H9 (cell line): ENCODE results near the gene C20orf204. TPM values are rescaled to one million over a fixed set of nuclear protein-coding genes. Genes with fewer than 3 reads are reported as not detected.

Source experiments
- DNase-seq: peaks from one replicate; pipeline ENCODE4 v3.0.0-alpha.2; 2017
- H2AFZ ChIP-seq: one replicate; pipeline ENCODE4 v1.6.1; 2013; ENCODE audit warnings: mild to moderate bottlenecking, low read length, control low read depth, moderate library complexity
- H2AK5ac ChIP-seq: 2 replicates; pipeline ENCODE4 v1.6.1; 2013; ENCODE audit warnings: low read length, control low read depth, mixed read lengths; ENCODE audit not compliant: insufficient read length
- H2BK120ac ChIP-seq: one replicate; pipeline ENCODE4 v1.6.1; 2013; ENCODE audit warnings: low read depth, mild to moderate bottlenecking, low read length, control low read depth, inconsistent platforms; ENCODE audit not compliant: poor library complexity, severe bottlenecking
- H2BK12ac ChIP-seq: 2 replicates; pipeline ENCODE4 v1.6.1; 2013; ENCODE audit warnings: low read length, control low read depth, mixed read lengths, low read depth; ENCODE audit not compliant: insufficient read length
- H2BK15ac ChIP-seq: 2 replicates; pipeline ENCODE4 v1.6.1; 2013; ENCODE audit warnings: low read depth, low read length, control low read depth
- H2BK20ac ChIP-seq: one replicate; pipeline ENCODE4 v1.6.1; 2013; ENCODE audit warnings: low read depth, mild to moderate bottlenecking, low read length, control low read depth, inconsistent platforms; ENCODE audit not compliant: poor library complexity, severe bottlenecking
- H2BK5ac ChIP-seq: 2 replicates; pipeline ENCODE4 v1.6.1; 2013; ENCODE audit warnings: low read length, control low read depth, mixed read lengths; ENCODE audit not compliant: insufficient read length
- H3K14ac ChIP-seq: 2 replicates; pipeline ENCODE4 v1.6.1; 2013; ENCODE audit warnings: low read length, control low read depth; ENCODE audit not compliant: insufficient read depth
- H3K18ac ChIP-seq: 2 replicates; pipeline ENCODE4 v1.6.1; 2013; ENCODE audit warnings: low read depth, mild to moderate bottlenecking, mixed read lengths, low read length, control low read depth; ENCODE audit not compliant: insufficient read length
- H3K23ac ChIP-seq: 2 replicates; pipeline ENCODE4 v1.6.1; 2013; ENCODE audit warnings: low read length, control low read depth, mixed read lengths, low read depth; ENCODE audit not compliant: insufficient read length
- H3K23me2 ChIP-seq: 2 replicates; pipeline ENCODE4 v1.6.1; 2013; ENCODE audit warnings: low read depth, mild to moderate bottlenecking, mixed read lengths, low read length, control low read depth; ENCODE audit not compliant: insufficient read length, poor library complexity, severe bottlenecking
- H3K27ac ChIP-seq: 2 replicates; pipeline ENCODE4 v1.5.1; 2013; ENCODE audit warnings: low read length, control low read depth, mixed read lengths, low read depth; ENCODE audit not compliant: insufficient read length
- H3K27me3 ChIP-seq: 2 replicates; pipeline ENCODE4 v1.6.1; 2013; ENCODE audit warnings: low read length, control low read depth, inconsistent platforms; ENCODE audit not compliant: insufficient read depth
- H3K4ac ChIP-seq: 2 replicates; pipeline ENCODE4 v1.6.1; 2013; ENCODE audit warnings: low read depth, mild to moderate bottlenecking, control low read depth, inconsistent platforms, low read length, moderate library complexity
- H3K4me1 ChIP-seq: 2 replicates; pipeline ENCODE4 v1.6.1; 2013; ENCODE audit warnings: low read length, control low read depth, inconsistent platforms; ENCODE audit not compliant: insufficient read depth
- H3K4me2 ChIP-seq: 2 replicates; pipeline ENCODE4 v1.6.1; 2013; ENCODE audit warnings: low read length, control low read depth, mixed read lengths; ENCODE audit not compliant: insufficient read length, insufficient read depth
- H3K56ac ChIP-seq: 2 replicates; pipeline ENCODE4 v1.6.1; 2013; ENCODE audit warnings: low read depth, mild to moderate bottlenecking, mixed read lengths, low read length, control low read depth; ENCODE audit not compliant: insufficient read length
- H3K79me1 ChIP-seq: 2 replicates; pipeline ENCODE4 v1.6.1; 2013; ENCODE audit warnings: low read depth, mild to moderate bottlenecking, moderate library complexity, low read length, control low read depth, inconsistent platforms; ENCODE audit not compliant: insufficient read depth, poor library complexity, severe bottlenecking
- H3K79me2 ChIP-seq: 2 replicates; pipeline ENCODE4 v1.6.1; 2013; ENCODE audit warnings: low read length, control low read depth, inconsistent platforms; ENCODE audit not compliant: insufficient read depth
- H3K9ac ChIP-seq: 2 replicates; pipeline ENCODE4 v1.6.1; 2013; ENCODE audit warnings: low read length, control low read depth, mixed read lengths; ENCODE audit not compliant: insufficient read length; ENCODE audit errors: extremely low read depth
- H3K9me3 ChIP-seq: one replicate; pipeline ENCODE4 v1.6.1; 2013; ENCODE audit warnings: low read depth, low read length, inconsistent platforms; ENCODE audit not compliant: control insufficient read depth
- H3T11ph ChIP-seq: one replicate; pipeline ENCODE4 v1.6.1; 2013; ENCODE audit warnings: mild to moderate bottlenecking, low read length, control low read depth, inconsistent platforms
- H4K20me1 ChIP-seq: one replicate; pipeline ENCODE4 v1.6.1; 2013; ENCODE audit not compliant: control insufficient read depth, insufficient read length, insufficient read depth
- H4K5ac ChIP-seq: 2 replicates; pipeline ENCODE4 v1.6.1; 2013; ENCODE audit warnings: low read depth, mild to moderate bottlenecking, mixed read lengths, low read length, control low read depth; ENCODE audit not compliant: insufficient read length
- H4K8ac ChIP-seq: replicated peaks from 2 replicates; pipeline ENCODE4 v1.6.1; 2013; ENCODE audit warnings: low read length, control low read depth, mixed read lengths, low read depth; ENCODE audit not compliant: insufficient read length
- H4K91ac ChIP-seq: 2 replicates; pipeline ENCODE4 v1.6.1; 2013; ENCODE audit warnings: low read depth, mild to moderate bottlenecking, moderate library complexity, mixed read lengths, low read length, control low read depth; ENCODE audit not compliant: insufficient read length
- H3K27ac Mint-ChIP-seq, 3 experiments: 2 replicates in 2 of 3; 3 replicates in 1 of 3; pipeline ENCODE4 v1.8.0; 2020 to 2021; ENCODE audit warnings: mixed read lengths in 3 of 3, mild to moderate bottlenecking in 1 of 3, moderate library complexity in 1 of 3
- H3K27me3 Mint-ChIP-seq: 2 replicates; pipeline ENCODE4 v1.8.0; 2021; ENCODE audit warnings: low read depth, mild to moderate bottlenecking, moderate library complexity, mixed read lengths
- H3K36me3 Mint-ChIP-seq, 3 experiments: 2 replicates in 2 of 3; 3 replicates in 1 of 3; pipeline ENCODE4 v1.8.0; 2020 to 2021; ENCODE audit warnings: low read depth in 3 of 3, mixed read lengths in 3 of 3; ENCODE audit not compliant: insufficient read depth in 1 of 3
- H3K4me1 Mint-ChIP-seq, 2 experiments: 2 replicates each; pipeline ENCODE4 v1.8.0; 2020; ENCODE audit warnings: mixed read lengths in 2 of 2
- H3K4me3 Mint-ChIP-seq, 2 experiments: 2 replicates in 1 of 2; 3 replicates in 1 of 2; pipeline ENCODE4 v1.8.0; 2020 to 2021; ENCODE audit warnings: mild to moderate bottlenecking in 2 of 2, mixed read lengths in 2 of 2, moderate library complexity in 1 of 2
- H3K9me3 Mint-ChIP-seq, 2 experiments: 2 replicates in 1 of 2; 3 replicates in 1 of 2; pipeline ENCODE4 v1.8.0; 2020; ENCODE audit warnings: mild to moderate bottlenecking in 2 of 2, mixed read lengths in 2 of 2, moderate library complexity in 1 of 2
- WGBS: extraction: QIAGEN DNeasy Blood & Tissue Kit; methylation state at CpG from one replicate; pipeline ENCODE4 v1.1.7; 2013; ENCODE audit warnings: missing lambda C conversion rate, low lambda C conversion rate, mixed read lengths; ENCODE audit not compliant: insufficient read length; ENCODE audit errors: extremely low coverage; 5-methylcytosine and 5-hydroxymethylcytosine counted together
- total RNA-seq: library from RNA; stranded (reverse); gene quantifications from 2 replicates; pipeline ENCODE4 v1.2.1, GENCODE V29; 2021
- TF ChIP-seq, protein P1 (sequence below): fragments of 200-600 bp; sonication (generic); conservative IDR thresholded peaks from 3 replicates; pipeline ENCODE4 v1.8.0; 2021; ENCODE audit warnings: antibody characterized with exemption, mild to moderate bottlenecking

The C20orf204 gene
- total RNA-seq, 1 experiment from 2014 or later: 2.2 TPM

DNA sequence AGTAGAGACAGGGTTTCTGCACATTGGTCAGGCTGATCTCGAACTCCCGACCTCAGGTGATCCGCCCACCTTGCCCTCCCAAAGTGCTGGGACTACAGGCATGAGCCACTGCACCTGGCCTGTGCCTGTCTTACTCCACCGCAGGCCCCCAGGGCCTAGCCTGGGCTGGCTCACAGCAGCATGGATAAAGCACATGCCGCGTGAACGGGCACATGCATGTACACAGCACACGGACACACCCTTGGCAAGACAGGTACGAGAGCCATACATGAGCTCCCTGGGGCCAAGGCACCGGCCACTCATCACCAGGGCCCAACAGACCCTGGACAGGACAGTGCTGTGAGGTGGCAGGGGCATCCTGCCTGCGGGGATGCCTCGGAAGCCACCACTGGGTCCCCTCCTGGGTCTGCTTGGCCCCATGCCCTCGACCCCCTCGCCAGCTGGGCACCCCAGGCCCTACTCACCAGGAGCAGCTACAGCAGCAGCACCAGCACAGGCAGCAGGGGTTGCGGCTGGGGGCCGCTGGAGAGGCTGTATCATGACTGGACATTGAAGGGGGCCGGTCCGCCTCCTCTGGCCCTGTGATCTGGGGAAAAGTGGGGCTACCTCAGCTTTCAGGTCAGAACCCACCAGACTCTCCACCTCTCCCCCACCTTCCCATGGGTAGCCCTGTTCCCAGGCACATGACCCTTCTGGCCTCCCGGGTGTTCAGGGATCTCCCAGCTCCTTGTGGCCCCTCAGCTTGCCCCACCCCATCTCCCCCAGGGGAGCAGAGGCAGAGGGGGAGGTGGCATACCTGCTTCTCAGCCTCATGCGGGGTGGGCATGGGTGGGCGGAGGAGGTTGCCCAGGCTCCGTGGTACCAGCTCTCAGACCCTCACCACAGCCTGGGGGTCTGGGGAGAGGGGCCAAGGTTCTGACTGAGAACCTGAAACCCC lies 40.3 kb downstream of the C20orf204 start:
- Mint-ChIP-seq H3K27me3 (peaks cover 12% of the 10 kb centered on the region), H3K4me1 (peaks cover 16 to 20% of the 10 kb centered on the region in 2 experiments), H3K9me3 (no peaks in the 10 kb centered on the region), H3K4me3 (no peak overlapping the region), H3K27ac (no peak overlapping the region), H3K36me3 (no peaks in the 10 kb centered on the region; a peak in 2 of 7 replicates)
- Histone ChIP-seq H3K9ac (no peak overlapping the region), H3K4ac (no peak overlapping the region), H3K23me2 (peaks cover 6% of the 10 kb centered on the region), H3T11ph (no peak overlapping the region), H3K9me3 (no peaks in the 10 kb centered on the region), H3K79me2 (no peaks in the 10 kb centered on the region), H4K91ac (no peak overlapping the region), H3K79me1 (no peaks in the 10 kb centered on the region), H2AFZ (no peak overlapping the region), H3K27me3 (no peaks in the 10 kb centered on the region), H2BK12ac (no peak overlapping the region), H4K8ac (no peak overlapping the region), H3K27ac (no peak overlapping the region), H4K20me1 (no peaks in the 10 kb centered on the region), H3K56ac (no peak overlapping the region), H3K4me2 (no peak overlapping the region), H3K23ac (no peak overlapping the region), H2BK120ac (no peak overlapping the region), H2BK15ac (no peak overlapping the region), H2BK5ac (no peak overlapping the region), H3K18ac (no peak overlapping the region), H2AK5ac (no peak overlapping the region), H2BK20ac (no peak overlapping the region), H3K4me1 (no peaks in the 10 kb centered on the region; the same call in 1 of the 2 replicates), H3K14ac (no peak overlapping the region), H4K5ac (no peak overlapping the region)
- TF ChIP-seq, protein P1, sequence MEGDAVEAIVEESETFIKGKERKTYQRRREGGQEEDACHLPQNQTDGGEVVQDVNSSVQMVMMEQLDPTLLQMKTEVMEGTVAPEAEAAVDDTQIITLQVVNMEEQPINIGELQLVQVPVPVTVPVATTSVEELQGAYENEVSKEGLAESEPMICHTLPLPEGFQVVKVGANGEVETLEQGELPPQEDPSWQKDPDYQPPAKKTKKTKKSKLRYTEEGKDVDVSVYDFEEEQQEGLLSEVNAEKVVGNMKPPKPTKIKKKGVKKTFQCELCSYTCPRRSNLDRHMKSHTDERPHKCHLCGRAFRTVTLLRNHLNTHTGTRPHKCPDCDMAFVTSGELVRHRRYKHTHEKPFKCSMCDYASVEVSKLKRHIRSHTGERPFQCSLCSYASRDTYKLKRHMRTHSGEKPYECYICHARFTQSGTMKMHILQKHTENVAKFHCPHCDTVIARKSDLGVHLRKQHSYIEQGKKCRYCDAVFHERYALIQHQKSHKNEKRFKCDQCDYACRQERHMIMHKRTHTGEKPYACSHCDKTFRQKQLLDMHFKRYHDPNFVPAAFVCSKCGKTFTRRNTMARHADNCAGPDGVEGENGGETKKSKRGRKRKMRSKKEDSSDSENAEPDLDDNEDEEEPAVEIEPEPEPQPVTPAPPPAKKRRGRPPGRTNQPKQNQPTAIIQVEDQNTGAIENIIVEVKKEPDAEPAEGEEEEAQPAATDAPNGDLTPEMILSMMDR: no peak
- WGBS: no CpG with 5 or more reads among the region's 22 CpGs
- no peak for DNase-seq
